Large intestine (tissue), 3 donors: ENCODE measurements around the gene DEFB131B. TPM values are rescaled to one million over a fixed set of nuclear protein-coding genes. Genes with fewer than 3 reads are reported as not detected.
"Not testable (repeated sequence)": the region's sequence is repeated elsewhere in the genome, so short reads cannot be mapped to it uniquely, and the experiment has no call there.

Source experiments
- DNase-seq, 2 donors: peaks; one replicate each; pipeline versions ENCODE4 v3.0.0 to v3.0.0-alpha.2; 2013
- H3K27ac ChIP-seq: one replicate; pipeline ENCODE4 v1.5.1; 2013; ENCODE audit warnings: low read length
- H3K27me3 ChIP-seq: 2 replicates; pipeline ENCODE4 v1.6.1; 2013; ENCODE audit warnings: low read length; ENCODE audit not compliant: control insufficient read depth, insufficient read depth
- H3K36me3 ChIP-seq: 2 replicates; pipeline ENCODE4 v1.6.1; 2013; ENCODE audit warnings: low read length; ENCODE audit not compliant: control insufficient read depth, insufficient read depth
- H3K4me1 ChIP-seq: one replicate; pipeline ENCODE4 v1.6.1; 2013; ENCODE audit warnings: low read length; ENCODE audit not compliant: control insufficient read depth, insufficient read depth
- H3K4me3 ChIP-seq: one replicate; pipeline ENCODE4 v1.5.1; 2013; ENCODE audit warnings: low read length
- H3K9me3 ChIP-seq: one replicate; pipeline ENCODE4 v1.6.1; 2013; ENCODE audit warnings: mild to moderate bottlenecking, low read depth, low read length, moderate library complexity; ENCODE audit not compliant: control insufficient read depth
- WGBS: methylation state at CpG from one replicate; pipeline ENCODE4 v1.1.5; 2013; ENCODE audit warnings: low lambda C conversion rate; ENCODE audit not compliant: insufficient coverage; 5-methylcytosine and 5-hydroxymethylcytosine counted together
- polyA plus RNA-seq: library from polyadenylated mRNA; unstranded; fragments of 120-200 nt; gene quantifications from one replicate; pipeline ENCODE4 v1.2.1, GENCODE V29; 2013

The DEFB131B gene
- polyA plus RNA-seq, 1 donor: not detected

DNA sequence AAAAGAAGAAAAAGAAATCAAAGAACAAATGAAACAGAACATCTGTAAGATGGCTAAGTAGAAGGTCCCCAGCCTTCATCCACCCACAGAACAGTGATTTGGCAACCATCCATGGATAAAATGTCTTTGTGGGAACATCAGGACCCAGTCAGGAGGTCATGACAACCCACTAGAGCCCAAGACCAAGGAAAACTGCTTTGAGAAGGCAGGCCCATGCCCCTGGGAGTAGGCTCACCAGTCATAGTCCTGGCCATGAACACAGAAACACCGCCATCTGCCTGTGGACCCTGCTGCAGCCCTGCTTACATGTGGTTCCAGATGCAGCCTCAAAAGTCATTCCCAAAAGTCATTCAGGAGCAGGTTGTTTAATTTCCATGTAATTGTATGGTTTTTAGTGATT is 11.0 kb upstream of the DEFB131B start:
- H3K27ac ChIP-seq, H3K4me1 ChIP-seq, H3K4me3 ChIP-seq, H3K27me3 ChIP-seq, DNase-seq, H3K36me3 ChIP-seq, H3K9me3 ChIP-seq: not testable (repeated sequence)
- no CpG with 5 or more reads among the region's 1 CpG for WGBS

DNA sequence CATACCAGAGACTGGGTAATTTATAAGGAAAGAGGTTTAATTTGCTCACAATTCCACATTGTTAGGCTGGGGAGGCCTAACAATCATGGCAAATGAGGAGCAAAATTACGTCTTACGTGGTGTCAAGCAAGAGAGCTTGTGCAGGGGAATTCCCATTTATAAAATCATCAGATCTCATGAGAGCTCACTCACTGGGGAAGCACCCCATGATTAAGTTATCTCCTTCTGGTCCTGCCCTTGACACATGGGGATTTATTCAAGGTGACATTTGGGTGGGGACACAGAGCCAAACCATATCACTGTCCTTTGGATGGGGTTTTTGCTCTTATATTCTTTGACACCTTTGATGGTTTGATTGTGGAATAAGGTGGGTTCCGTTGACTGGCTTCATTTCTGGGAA is 8.3 kb upstream of the DEFB131B start:
- not testable (repeated sequence) for H3K27me3 ChIP-seq, H3K4me1 ChIP-seq, H3K9me3 ChIP-seq, H3K36me3 ChIP-seq, DNase-seq, H3K27ac ChIP-seq, H3K4me3 ChIP-seq
- no CpG with 5 or more reads among the region's 3 CpGs for WGBS

DNA sequence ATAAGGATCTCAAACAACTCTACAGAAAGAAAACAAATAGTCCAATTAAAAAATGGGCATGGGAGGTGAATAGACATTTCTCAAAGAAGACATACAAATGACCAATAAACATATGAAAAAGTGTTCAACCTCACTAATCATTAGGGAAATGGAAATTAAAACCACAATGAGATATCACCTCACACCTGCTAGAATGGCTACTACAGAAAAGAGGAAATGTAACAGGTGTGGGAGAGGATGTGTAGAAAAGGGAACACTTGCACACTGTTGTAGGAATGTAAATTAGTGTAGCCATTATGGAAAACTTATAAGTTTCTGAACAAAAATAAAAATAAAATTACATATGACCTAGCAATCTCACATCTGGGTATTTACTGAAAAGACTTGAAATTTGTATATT is 7.6 kb upstream of the DEFB131B start:
- H3K4me1 ChIP-seq, H3K27me3 ChIP-seq, DNase-seq, H3K4me3 ChIP-seq, H3K9me3 ChIP-seq, H3K36me3 ChIP-seq, H3K27ac ChIP-seq: not testable (repeated sequence)

DNA sequence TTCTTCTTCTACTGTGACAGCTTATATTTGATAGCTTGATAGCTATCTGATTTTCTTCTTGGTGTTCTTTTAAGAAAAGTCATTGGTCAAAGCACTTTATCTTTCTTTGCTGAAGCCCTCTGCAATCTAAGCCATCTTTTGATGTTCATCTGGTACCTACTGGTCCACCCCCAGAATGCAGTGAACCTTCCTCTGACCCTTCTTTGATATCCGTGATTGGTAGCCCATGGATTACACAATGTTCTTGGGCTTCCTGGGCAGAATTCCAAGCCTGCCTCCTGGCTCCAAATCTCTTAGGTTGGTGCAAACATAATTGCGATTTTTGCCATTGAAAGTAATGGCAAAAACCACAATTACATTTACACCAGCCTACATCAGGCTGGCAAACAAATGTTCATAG is 2.0 kb upstream of the DEFB131B start:
- DNase-seq, H3K4me1 ChIP-seq, H3K9me3 ChIP-seq, H3K27me3 ChIP-seq, H3K27ac ChIP-seq, H3K36me3 ChIP-seq, H3K4me3 ChIP-seq: not testable (repeated sequence)
- no CpG with 5 or more reads among the region's 2 CpGs for WGBS

DNA sequence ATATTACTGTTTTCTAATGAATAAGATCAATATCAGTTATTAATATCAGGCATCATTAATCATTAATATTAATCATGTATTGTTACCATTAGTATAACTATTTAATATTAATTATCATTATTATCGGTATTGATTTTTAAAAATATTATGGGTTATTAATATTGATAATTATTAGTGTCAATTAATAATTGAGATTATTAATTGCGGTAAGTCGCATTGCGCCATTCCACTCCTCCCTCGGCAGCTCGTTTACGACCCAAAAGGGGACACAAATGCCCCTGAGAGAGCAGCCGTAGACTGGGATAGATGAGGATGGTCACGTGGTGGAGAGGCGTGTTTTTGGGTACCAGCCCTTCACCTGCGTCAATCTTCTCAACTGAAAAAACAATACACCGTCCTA is 7.6 kb downstream of the DEFB131B start:
- H3K27me3 ChIP-seq, DNase-seq, H3K9me3 ChIP-seq, H3K4me1 ChIP-seq, H3K36me3 ChIP-seq, H3K4me3 ChIP-seq, H3K27ac ChIP-seq: not testable (repeated sequence)
- WGBS: 83% methylated on average over 1 of the region's 12 CpGs

DNA sequence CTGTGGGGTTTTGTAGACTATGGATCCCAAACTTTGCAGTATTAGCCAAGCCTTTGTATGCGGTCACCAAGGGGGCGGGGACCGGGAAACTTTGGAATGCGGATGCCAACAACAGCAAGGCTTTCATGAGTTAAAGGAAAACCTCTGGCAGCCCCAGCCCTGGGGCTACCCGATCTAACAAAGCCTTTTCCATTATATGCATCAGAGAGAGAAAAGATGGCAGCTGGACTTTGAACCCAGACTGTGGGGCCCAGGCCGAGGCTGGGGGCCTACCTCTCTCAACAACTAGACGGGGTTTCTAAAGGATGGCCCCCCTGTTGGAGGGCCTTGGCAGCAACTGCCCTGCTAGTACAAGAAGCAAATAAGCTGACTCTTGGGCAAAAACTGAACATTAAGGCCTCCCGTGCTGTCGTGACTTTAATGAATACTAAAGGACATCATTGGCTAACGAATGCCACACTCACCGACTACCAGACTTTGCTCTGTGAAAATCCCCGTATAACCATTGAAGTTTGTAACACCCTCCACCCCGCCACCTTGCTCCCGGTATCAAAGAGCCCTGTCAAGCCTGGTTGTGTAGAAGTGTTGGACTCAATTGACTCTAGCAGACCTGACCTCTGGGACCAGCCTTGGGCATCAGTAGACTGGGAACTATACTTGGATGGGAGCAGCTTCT is 10.2 kb downstream of the DEFB131B start:
- H3K27me3 ChIP-seq, H3K4me1 ChIP-seq, H3K4me3 ChIP-seq, H3K36me3 ChIP-seq, H3K9me3 ChIP-seq: not testable (repeated sequence)
- H3K27ac ChIP-seq: peak overlapping the region; percentile 71
- peak; percentile 60 to 74 for DNase-seq
- no CpG with 5 or more reads among the region's 14 CpGs for WGBS

DNA sequence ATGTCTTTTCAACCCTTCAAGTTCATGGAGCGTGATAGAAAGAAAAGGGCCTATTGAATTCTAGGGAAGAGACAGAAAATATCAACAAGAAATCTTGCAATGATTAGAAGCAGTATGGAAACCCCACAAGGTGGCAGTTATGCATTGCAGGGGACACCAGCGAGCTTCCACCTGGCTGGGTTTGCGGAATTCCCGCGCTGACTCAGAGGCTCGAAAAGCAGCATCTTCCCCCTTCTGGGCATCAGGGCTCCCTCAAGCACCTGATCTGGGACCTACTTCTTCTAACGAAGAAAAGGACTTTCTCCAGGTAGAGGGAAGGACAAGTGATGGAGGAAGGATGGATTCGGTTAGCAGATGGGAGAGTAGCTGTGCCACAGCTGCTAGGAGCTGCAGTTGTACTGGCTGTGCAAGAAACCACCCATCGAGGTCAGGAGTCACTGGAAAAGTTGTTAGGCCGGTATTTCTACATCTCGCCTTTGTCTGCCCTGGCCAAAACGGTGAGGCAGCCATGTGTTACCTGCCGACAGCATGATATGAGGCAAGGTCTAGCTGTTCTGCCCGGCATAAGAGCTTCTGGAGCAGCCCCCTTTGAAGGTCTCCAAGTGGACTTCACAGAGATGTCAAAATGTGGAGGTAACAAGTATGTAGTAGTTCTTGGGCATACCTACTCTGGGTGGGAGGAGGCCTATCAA is 11.1 kb downstream of the DEFB131B start:
- H3K27ac ChIP-seq: peak overlapping the region; percentile 71
- H3K4me1 ChIP-seq, DNase-seq, H3K9me3 ChIP-seq, H3K36me3 ChIP-seq, H3K27me3 ChIP-seq, H3K4me3 ChIP-seq: not testable (repeated sequence)
- no CpG with 5 or more reads among the region's 14 CpGs for WGBS

DNA sequence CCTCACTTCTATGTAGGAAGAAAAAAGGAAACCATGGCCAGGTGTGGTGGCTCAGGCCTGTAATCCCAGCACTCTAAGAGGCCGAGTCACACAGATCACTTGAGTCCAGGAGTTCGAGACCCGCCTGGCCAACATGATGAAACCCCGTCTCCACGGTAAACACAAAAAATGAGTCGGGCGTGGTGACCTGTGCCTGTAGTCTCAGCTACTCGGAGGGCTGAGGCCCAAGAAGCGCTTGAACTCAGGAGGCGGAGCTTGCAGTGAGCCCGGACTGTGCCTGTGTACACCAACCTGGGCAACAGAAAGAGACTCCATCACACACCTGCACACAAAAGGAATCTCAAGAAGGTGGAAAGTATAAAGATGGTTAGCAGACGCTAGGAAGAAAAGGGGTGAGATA is 17.7 kb downstream of the DEFB131B start:
- Histone ChIP-seq H3K4me1 (no peaks in the 10 kb centered on the region), H3K27me3 (no peaks in the 10 kb centered on the region), H3K9me3 (no peaks in the 10 kb centered on the region), H3K36me3 (no peaks in the 10 kb centered on the region), H3K27ac (no peak overlapping the region), H3K4me3 (no peak overlapping the region)
- no peak for DNase-seq
- WGBS: no CpG with 5 or more reads among the region's 12 CpGs

DNA sequence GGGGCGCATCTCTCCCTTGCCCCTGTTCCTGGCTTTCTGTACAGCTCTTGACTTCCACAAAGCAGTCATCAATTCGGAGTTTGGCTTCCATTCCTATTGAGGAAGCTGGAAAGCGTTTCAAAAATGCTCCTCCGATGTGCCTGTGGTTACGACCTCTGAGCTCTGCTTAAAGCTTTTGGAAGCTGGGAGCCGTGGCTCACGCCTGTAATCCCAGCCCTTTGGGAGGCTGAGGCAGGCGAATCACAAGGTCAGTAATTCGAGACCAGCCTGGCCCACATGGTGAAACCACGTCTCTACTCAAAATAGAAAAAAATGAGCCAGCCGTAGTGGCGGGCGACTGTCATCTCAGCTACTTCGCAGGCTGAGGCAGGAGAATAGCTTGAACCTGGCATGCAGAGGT is 22.9 kb downstream of the DEFB131B start:
- not testable (repeated sequence) for DNase-seq, H3K27ac ChIP-seq, H3K36me3 ChIP-seq, H3K4me3 ChIP-seq, H3K4me1 ChIP-seq, H3K9me3 ChIP-seq, H3K27me3 ChIP-seq
- 100% methylated on average over 1 of the region's 14 CpGs for WGBS

DNA sequence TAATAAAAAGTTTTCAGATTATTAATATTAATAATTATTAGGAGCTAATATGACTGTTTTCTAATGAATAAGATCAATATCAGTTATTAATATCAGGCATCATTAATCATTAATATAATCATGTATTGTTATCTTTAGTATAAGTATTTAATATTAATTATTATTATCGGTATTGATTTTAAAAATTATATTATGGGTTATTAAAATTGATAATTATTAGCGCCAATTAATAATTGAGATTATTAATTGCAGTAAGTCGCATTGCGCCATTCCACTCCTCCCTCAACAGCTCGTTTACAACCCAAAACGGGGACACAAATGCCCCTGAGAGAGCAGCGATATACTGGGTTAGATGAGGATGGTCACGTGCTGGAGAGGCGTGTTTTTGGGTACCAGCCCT is 30.0 kb downstream of the DEFB131B start:
- H3K27ac ChIP-seq: no peak overlapping the region
- H3K9me3 ChIP-seq: no peaks in the 10 kb centered on the region
- DNase-seq: no peak
- H3K4me3 ChIP-seq: no peak overlapping the region
- peaks cover 4% of the 10 kb centered on the region for H3K4me1 ChIP-seq
- H3K36me3 ChIP-seq: peaks cover 10% of the 10 kb centered on the region
- 100% methylated on average over 4 of the region's 9 CpGs for WGBS
- no peaks in the 10 kb centered on the region for H3K27me3 ChIP-seq

DNA sequence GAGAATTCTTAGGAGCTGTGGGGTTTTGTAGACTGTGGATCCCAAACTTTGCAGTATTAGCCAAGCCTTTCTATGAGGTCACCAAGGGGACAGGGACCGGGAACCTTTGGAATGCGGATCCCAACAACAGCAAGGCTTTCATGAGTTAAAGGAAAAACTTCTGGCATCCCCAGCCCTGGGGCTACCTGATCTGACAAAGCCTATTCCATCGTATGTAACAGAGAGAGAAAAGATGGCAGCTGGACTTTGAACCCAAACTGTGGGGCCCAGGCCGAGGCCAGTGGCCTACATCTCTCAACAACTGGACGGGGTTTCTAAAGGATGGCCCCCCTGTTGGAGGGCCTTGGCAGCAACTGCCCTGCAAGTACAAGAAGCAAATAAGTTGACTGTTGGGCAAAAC is 32.5 kb downstream of the DEFB131B start:
- peaks cover 17% of the 10 kb centered on the region for H3K36me3 ChIP-seq
- not testable (repeated sequence) for DNase-seq, H3K27ac ChIP-seq, H3K4me3 ChIP-seq, H3K27me3 ChIP-seq, H3K9me3 ChIP-seq, H3K4me1 ChIP-seq
- WGBS: no CpG with 5 or more reads among the region's 5 CpGs
